CD4-positive, alpha-beta memory T cell (primary cell): Measurements from ENCODE around the gene FHOD1. TPM values are rescaled to one million over a fixed set of nuclear protein-coding genes. Genes with fewer than 3 reads are reported as not detected.

Experiments used
- CTCF ChIA-PET: fragments of 350-600 bp; sonication (Branson Sonifier 250); formaldehyde crosslinking; loops from one replicate; lab custom pipeline; 2021; ENCODE audit warnings: inconsistent platforms; ENCODE audit not compliant: partially characterized antibody; lab: Charles Lee
- POLR2A ChIA-PET: fragments of 350-600 bp; sonication (Branson Sonifier 250); formaldehyde crosslinking; loops from one replicate; lab custom pipeline; 2021; ENCODE audit not compliant: partially characterized antibody; lab: Charles Lee
- DNase-seq, 5 donors: peaks; one replicate each; pipeline versions ENCODE4 v3.0.0 to v3.0.0-alpha.2; 2020 to 2022; ENCODE audit warnings: mixed read lengths in 1 of 5
- H3K27ac ChIP-seq: one replicate; pipeline ENCODE4 v1.7.0; 2013; ENCODE audit warnings: low read depth, low read length
- H3K27me3 ChIP-seq: 2 replicates; pipeline ENCODE4 v1.7.0; 2013; ENCODE audit warnings: mild to moderate bottlenecking, low read length, moderate library complexity; ENCODE audit not compliant: insufficient read depth
- H3K36me3 ChIP-seq: 2 replicates; pipeline ENCODE4 v1.7.0; 2013; ENCODE audit warnings: mild to moderate bottlenecking, low read length, moderate library complexity; ENCODE audit not compliant: insufficient read depth
- H3K4me1 ChIP-seq: 2 replicates; pipeline ENCODE4 v1.7.0; 2013; ENCODE audit warnings: mild to moderate bottlenecking, low read length, moderate library complexity; ENCODE audit not compliant: insufficient read depth
- H3K4me3 ChIP-seq, 2 donors: one replicate each; pipeline ENCODE4 v1.7.0; 2013; ENCODE audit warnings: low read length in 2 of 2, mild to moderate bottlenecking in 1 of 2
- H3K9me3 ChIP-seq, 2 donors: one replicate each; pipeline ENCODE4 v1.7.0; 2013; ENCODE audit warnings: low read length in 2 of 2, control low read depth in 1 of 2; ENCODE audit not compliant: control insufficient read depth in 1 of 2
- H3K27ac Mint-ChIP-seq, 7 donors: one replicate each; pipeline ENCODE4 v1.8.0; 2020 to 2021; ENCODE audit warnings: mixed read lengths in 7 of 7, mild to moderate bottlenecking in 6 of 7, inconsistent platforms in 3 of 7, moderate library complexity in 3 of 7
- H3K27me3 Mint-ChIP-seq, 2 donors: one replicate each; pipeline ENCODE4 v1.8.0; 2020 to 2021; ENCODE audit warnings: mixed read lengths in 2 of 2
- H3K36me3 Mint-ChIP-seq, 2 donors: one replicate each; pipeline ENCODE4 v1.8.0; 2020 to 2021; ENCODE audit warnings: mixed read lengths in 2 of 2, inconsistent platforms in 1 of 2, mild to moderate bottlenecking in 1 of 2
- H3K4me1 Mint-ChIP-seq, 4 donors: one replicate each; pipeline ENCODE4 v1.8.0; 2020 to 2021; ENCODE audit warnings: mixed read lengths in 4 of 4, mild to moderate bottlenecking in 1 of 4
- H3K4me3 Mint-ChIP-seq, 8 donors: one replicate each; pipeline ENCODE4 v1.8.0; 2020 to 2021; ENCODE audit warnings: mixed read lengths in 8 of 8, mild to moderate bottlenecking in 7 of 8, moderate library complexity in 6 of 8, inconsistent platforms in 3 of 8
- H3K9me3 Mint-ChIP-seq, 8 donors: one replicate each; pipeline ENCODE4 v1.8.0; 2020 to 2021; ENCODE audit warnings: mixed read lengths in 8 of 8, mild to moderate bottlenecking in 5 of 8, inconsistent platforms in 3 of 8, moderate library complexity in 1 of 8
- intact Hi-C: fragments of 100-400 bp; cut with micrococcal nuclease; formaldehyde crosslinking; loops from one replicate; pipeline ENCODE4 v1.15.1; 2023
- polyA plus RNA-seq, 2 donors: library from polyadenylated mRNA; unstranded; fragments of 300-500 nt; fragmentation: Illumina TruSeq; gene quantifications; one replicate each; pipeline ENCODE4 v1.2.3, GENCODE V29; 2021
- total RNA-seq, 2 experiments: library from RNA; stranded (reverse); gene quantifications; one replicate each; pipeline ENCODE4 v1.2.3, GENCODE V29; 2021

Gene FHOD1
- total and polyA plus RNA-seq, 4 experiments from 2014 or later, result 3.3 to 63.3 (median 31.0) TPM

DNA sequence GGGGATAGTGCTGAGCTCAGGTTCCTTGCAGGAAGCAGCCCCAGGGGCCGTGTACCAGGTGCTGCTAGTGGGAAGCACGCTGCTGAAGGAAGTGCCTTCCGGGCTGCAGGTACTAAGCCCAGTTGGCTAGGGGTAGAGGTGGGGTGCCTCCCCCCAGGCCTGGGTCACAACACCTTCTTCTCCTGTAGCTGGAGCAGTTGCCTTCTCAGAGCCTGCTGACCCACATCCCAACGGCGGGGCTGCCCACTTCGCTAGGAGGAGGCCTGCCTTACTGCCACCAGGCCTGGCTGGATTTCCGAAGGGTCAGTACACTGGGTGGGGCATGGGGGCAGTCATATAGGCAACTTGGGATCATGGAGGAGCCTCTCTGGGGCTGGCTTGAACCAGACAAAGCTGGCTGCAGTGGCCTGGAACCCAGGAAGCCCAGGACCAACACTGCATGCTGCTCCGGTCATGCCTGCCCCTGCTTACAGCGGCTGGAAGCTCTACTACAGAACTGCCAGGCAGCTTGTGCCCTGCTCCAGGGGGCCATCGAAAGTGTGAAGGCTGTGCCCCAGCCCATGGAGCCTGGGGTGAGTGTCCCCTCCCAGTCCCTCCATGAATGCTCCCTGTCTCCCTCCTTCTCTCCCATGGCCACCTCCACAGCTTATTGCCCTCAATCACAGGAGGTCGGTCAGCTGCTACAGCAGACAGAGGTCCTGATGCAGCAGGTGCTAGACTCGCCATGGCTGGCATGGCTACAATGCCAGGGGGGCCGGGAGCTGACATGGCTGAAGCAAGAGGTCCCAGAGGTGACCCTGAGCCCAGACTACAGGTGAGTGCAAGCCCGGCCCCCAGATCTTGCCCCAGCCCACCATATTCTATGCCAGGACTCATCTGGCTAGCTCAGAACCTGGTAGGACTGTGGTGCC lies 34.5 kb upstream of the FHOD1 start:
- H3K27ac ChIP-seq, result no peak overlapping the region
- no peaks in the 10 kb centered on the region for H3K9me3 Mint-ChIP-seq
- H3K4me3 Mint-ChIP-seq, result peak overlapping the region in 2 of 8 donors; percentile 30 to 54
- H3K27ac Mint-ChIP-seq, result peak overlapping the region in 1 of 7 donors; percentile 52
- peaks cover 0 to 8% of the 10 kb centered on the region in 2 donors for H3K36me3 Mint-ChIP-seq
- H3K4me1 Mint-ChIP-seq, result peaks cover 3 to 16% (median 10%) of the 10 kb centered on the region in 4 donors
- no peak overlapping the region for H3K4me3 ChIP-seq
- ChIA-PET CTCF (no interaction called here), POLR2A (interaction anchor here (0.7 to 2.0 kb wide), 2 partner anchors 17 to 35 kb away, joined by 3 to 5 read pairs; partner anchors contain the start of gene FHOD1)
- no peaks in the 10 kb centered on the region for H3K9me3 ChIP-seq
- peaks cover 20% of the 10 kb centered on the region for H3K4me1 ChIP-seq
- no peaks in the 10 kb centered on the region for H3K36me3 ChIP-seq
- intact Hi-C loops, result no loop called here
- DNase-seq, result no peak
- no peaks in the 10 kb centered on the region for H3K27me3 Mint-ChIP-seq
- H3K27me3 ChIP-seq, result no peaks in the 10 kb centered on the region

DNA sequence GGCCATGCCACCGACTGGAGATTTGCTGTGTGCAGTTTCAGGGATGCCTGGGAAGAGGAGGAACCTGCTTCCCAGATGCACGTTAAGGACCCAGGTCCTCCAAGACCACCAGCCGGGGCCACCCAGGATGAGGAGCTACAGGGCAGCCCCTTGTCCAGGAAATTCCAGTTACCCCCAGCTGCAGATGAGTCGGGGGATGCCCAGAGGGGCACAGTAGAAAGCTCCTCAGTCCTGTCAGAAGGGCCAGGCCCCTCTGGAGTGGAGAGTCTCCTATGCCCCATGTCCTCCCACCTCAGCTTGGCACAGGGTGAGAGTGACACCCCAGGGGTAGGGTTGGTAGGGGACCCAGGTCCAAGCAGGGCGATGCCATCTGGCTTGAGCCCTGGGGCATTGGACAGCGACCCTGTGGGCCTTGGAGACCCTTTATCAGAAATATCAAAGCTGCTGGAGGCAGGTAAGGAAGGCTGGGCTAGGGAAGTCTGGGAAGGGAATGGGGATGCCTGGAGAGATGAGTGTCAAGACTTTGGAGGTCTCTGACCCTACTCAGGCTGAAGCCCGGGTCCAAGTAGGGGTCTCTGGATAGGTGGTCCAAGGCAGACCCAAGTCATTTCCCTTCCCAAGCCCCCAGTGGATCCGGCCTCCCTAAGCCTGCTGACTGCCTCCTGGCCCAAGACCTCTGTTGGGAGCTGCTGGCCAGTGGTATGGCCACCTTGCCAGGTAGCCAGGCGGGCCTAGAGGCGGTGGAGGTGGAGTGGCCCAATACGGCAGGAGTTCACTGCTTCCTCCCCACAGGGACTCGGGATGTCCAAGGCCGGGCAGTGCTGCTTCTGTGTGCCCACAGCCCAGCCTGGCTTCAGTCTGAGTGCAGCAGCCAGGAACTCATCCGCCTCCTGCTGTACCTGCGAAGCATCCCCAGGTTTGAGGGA lies 33.1 kb upstream of the FHOD1 start:
- no peaks in the 10 kb centered on the region for H3K36me3 ChIP-seq
- no peaks in the 10 kb centered on the region for H3K9me3 ChIP-seq
- Mint-ChIP-seq H3K27me3 (no peaks in the 10 kb centered on the region), H3K36me3 (peaks cover 1 to 14% of the 10 kb centered on the region in 2 donors), H3K4me1 (peaks cover 3 to 24% (median 15%) of the 10 kb centered on the region in 4 donors), H3K9me3 (no peaks in the 10 kb centered on the region), H3K4me3 (peak overlapping the region in 7 of 8 donors; percentile 33 to 76 (median 61)), H3K27ac (peak overlapping the region in 1 of 7 donors; percentile 57)
- intact Hi-C loops, result no loop called here
- no peak overlapping the region for H3K4me3 ChIP-seq
- DNase-seq, result no peak
- ChIA-PET POLR2A (interaction anchor here (1.3 to 2.0 kb wide), 2 partner anchors 18 to 36 kb away, joined by 4 to 5 read pairs; no protein-coding TSS in a partner anchor), CTCF (interaction anchor here (0.8 to 1.2 kb wide), 2 partner anchors 10 to 20 kb away, joined by 3 read pairs; no protein-coding TSS in a partner anchor)
- H3K27ac ChIP-seq, result no peak overlapping the region
- peaks cover 20% of the 10 kb centered on the region for H3K4me1 ChIP-seq
- no peaks in the 10 kb centered on the region for H3K27me3 ChIP-seq

- H3K4me3 ChIP-seq, result peak within 1 kb of the TSS; percentile 52 to 68
- H3K9me3 ChIP-seq, result no peaks in the 10 kb centered on the region
- DNase-seq, result peak; percentile 74 to 80 (median 78)
- peaks cover 4 to 15% of the 10 kb centered on the region in 2 donors for H3K36me3 Mint-ChIP-seq
- H3K9me3 Mint-ChIP-seq, result no peaks in the 10 kb centered on the region
- intact Hi-C loops, result loop anchor here (1.0 to 5.0 kb wide), 4 partner anchors 32 to 186 kb away; partner anchors contain the start of genes FHOD1 and TMEM208
- peak within 1 kb of the TSS; percentile 40 for H3K27ac ChIP-seq
- CTCF ChIA-PET, result interaction anchor here (0.8 to 1.4 kb wide), 3 partner anchors 10 to 78 kb away, joined by 3 read pairs; no protein-coding TSS in a partner anchor
- no peaks in the 10 kb centered on the region for H3K27me3 ChIP-seq
- peaks cover 20% of the 10 kb centered on the region for H3K4me1 ChIP-seq
- peaks cover 3 to 26% (median 15%) of the 10 kb centered on the region in 4 donors for H3K4me1 Mint-ChIP-seq
- POLR2A ChIA-PET, result interaction anchor here (1.0 to 2.0 kb wide), 5 partner anchors 19 to 97 kb away, joined by 3 to 5 read pairs (median 4); partner anchors contain the start of genes SLC9A5 and TMEM208
- peak within 1 kb of the TSS; percentile 81 to 89 (median 84) for H3K4me3 Mint-ChIP-seq
- peak within 1 kb of the TSS; percentile 57 to 92 (median 78) for H3K27ac Mint-ChIP-seq
- no peaks in the 10 kb centered on the region for H3K36me3 ChIP-seq
- no peaks in the 10 kb centered on the region for H3K27me3 Mint-ChIP-seq
Measured at GRCh38 chr16:67279296-67280089, 32.2 kb upstream of the FHOD1 start, which contains the start of gene PLEKHG4. Gene PLEKHG4 (plus strand): TSS chr16:67279532. CDS start chr16:67280045, 513 bp downstream.

- Histone ChIP-seq H3K4me1 (peaks cover 20% of the 10 kb centered on the region), H3K27me3 (no peaks in the 10 kb centered on the region), H3K4me3 (peak overlapping the region; percentile 52 to 68), H3K9me3 (no peaks in the 10 kb centered on the region), H3K36me3 (no peaks in the 10 kb centered on the region), H3K27ac (peak overlapping the region; percentile 40)
- intact Hi-C loops, result loop anchor here (1.0 to 5.0 kb wide), 4 partner anchors 32 to 186 kb away; partner anchors contain the start of genes FHOD1 and TMEM208
- DNase-seq, result peak in 3 of 5 donors; percentile 27 to 63 (median 34)
- no peaks in the 10 kb centered on the region for H3K27me3 Mint-ChIP-seq
- no peaks in the 10 kb centered on the region for H3K9me3 Mint-ChIP-seq
- peaks cover 4 to 16% of the 10 kb centered on the region in 2 donors for H3K36me3 Mint-ChIP-seq
- CTCF ChIA-PET, result interaction anchor here (0.9 to 1.4 kb wide), 7 partner anchors 11 to 261 kb away, joined by 3 to 5 read pairs (median 3); partner anchors contain the start of genes FHOD1 and TMEM208
- peak overlapping the region; percentile 57 to 92 (median 78) for H3K27ac Mint-ChIP-seq
- H3K4me3 Mint-ChIP-seq, result peak overlapping the region; percentile 81 to 89 (median 84)
- POLR2A ChIA-PET, result interaction anchor here (0.9 to 1.3 kb wide), 6 partner anchors 12 to 96 kb away, joined by 3 to 4 read pairs (median 4); partner anchors contain the start of genes SLC9A5 and TMEM208
- peaks cover 3 to 26% (median 15%) of the 10 kb centered on the region in 4 donors for H3K4me1 Mint-ChIP-seq
Measured at GRCh38 chr16:67278773-67279295, 31.6 kb upstream of the FHOD1 start.

GRCh38 chr16:67277999-67278772 lies 30.9 kb upstream of the FHOD1 start:
- intact Hi-C loops, result loop anchor here (2.0 to 5.0 kb wide), 2 partner anchors 51 to 119 kb away; partner anchors contain the start of gene TMEM208
- ChIA-PET POLR2A (interaction anchor here (0.9 to 1.3 kb wide), 6 partner anchors 12 to 96 kb away, joined by 3 to 4 read pairs (median 4); partner anchors contain the start of genes SLC9A5 and TMEM208), CTCF (interaction anchor here (0.9 to 1.4 kb wide), 7 partner anchors 10 to 260 kb away, joined by 3 to 5 read pairs (median 3); partner anchors contain the start of genes FHOD1 and TMEM208)
- Mint-ChIP-seq H3K4me3 (peak overlapping the region; percentile 81 to 89 (median 84)), H3K27me3 (no peaks in the 10 kb centered on the region), H3K36me3 (peaks cover 4 to 16% of the 10 kb centered on the region in 2 donors), H3K9me3 (no peaks in the 10 kb centered on the region), H3K4me1 (peaks cover 3 to 26% (median 13%) of the 10 kb centered on the region in 4 donors), H3K27ac (peak overlapping the region in 6 of 7 donors; percentile 9 to 92 (median 78))
- Histone ChIP-seq H3K4me3 (peak overlapping the region; percentile 52 to 68), H3K36me3 (no peaks in the 10 kb centered on the region), H3K4me1 (peaks cover 20% of the 10 kb centered on the region), H3K27me3 (no peaks in the 10 kb centered on the region), H3K27ac (peak overlapping the region; percentile 40), H3K9me3 (no peaks in the 10 kb centered on the region)
- no peak for DNase-seq
